GM19193 (cell line): ENCODE measurements around the gene KCNJ12.

ENCODE experiments used
- POLR2A ChIP-seq: IDR thresholded peaks from 4 replicates; pipeline ENCODE4 v1.6.1; 2011; ENCODE audit not compliant: insufficient read depth, insufficient read length; ENCODE audit errors: extremely low read depth

The KCNJ12 gene

GRCh38 chr17:21376081-21376758, at the start of gene KCNJ12:
TSS of gene KCNJ12 (plus strand) at chr17:21376357. CDS start at chr17:21415343, 38,986 bp downstream.
- TF ChIP-seq POLR2A = no peak

GRCh38 chr17:21330436-21331160, 45.6 kb upstream of the KCNJ12 start:
- TF ChIP-seq POLR2A = no peak

GRCh38 chr17:21339011-21339410, 37.1 kb upstream of the KCNJ12 start:
- no peak for TF ChIP-seq POLR2A

- no peak for TF ChIP-seq POLR2A
Measured at GRCh38 chr17:21345236-21345635, 30.9 kb upstream of the KCNJ12 start.

- no peak for TF ChIP-seq POLR2A
Measured at GRCh38 chr17:21351366-21352065, 24.6 kb upstream of the KCNJ12 start.

- no peak for TF ChIP-seq POLR2A
Measured at GRCh38 chr17:21352221-21352980, 23.8 kb upstream of the KCNJ12 start.

GRCh38 chr17:21352981-21353265, 23.2 kb upstream of the KCNJ12 start:
- no peak for TF ChIP-seq POLR2A

GRCh38 chr17:21353326-21354010, 22.7 kb upstream of the KCNJ12 start:
- TF ChIP-seq POLR2A = no peak

- no peak for TF ChIP-seq POLR2A
Measured at GRCh38 chr17:21354796-21355385, 21.3 kb upstream of the KCNJ12 start.

- TF ChIP-seq POLR2A = no peak
Measured at GRCh38 chr17:21355586-21355985, 20.6 kb upstream of the KCNJ12 start.

GRCh38 chr17:21356537-21357127, 19.5 kb upstream of the KCNJ12 start:
- TF ChIP-seq POLR2A = no peak

GRCh38 chr17:21357281-21357680, 18.9 kb upstream of the KCNJ12 start:
- TF ChIP-seq POLR2A = no peak

GRCh38 chr17:21357696-21358656, 18.2 kb upstream of the KCNJ12 start:
- no peak for TF ChIP-seq POLR2A
